Measurements from ENCODE around the gene PLCH2.

The PLCH2 gene

DNA sequence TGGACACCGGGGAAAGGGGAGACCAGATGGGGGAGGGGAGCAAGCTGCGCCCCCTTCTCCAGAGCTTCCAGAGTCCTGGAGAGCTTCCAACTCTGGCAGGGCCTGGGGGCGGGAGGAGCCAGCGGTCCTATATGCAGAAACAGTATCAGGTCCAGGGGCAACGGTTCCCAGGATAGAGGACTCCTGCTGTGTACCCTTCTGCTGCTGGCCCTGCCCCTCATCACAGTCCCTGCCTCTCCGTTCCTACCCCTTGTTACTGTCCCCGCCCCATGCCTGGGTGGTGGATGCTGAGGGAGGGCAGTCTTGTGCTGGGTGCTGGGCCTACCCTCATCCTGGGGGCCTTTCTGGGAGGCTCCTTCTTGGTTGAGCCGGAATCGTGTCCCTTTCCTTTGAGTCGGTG is 44.6 kb upstream of the PLCH2 start:
- H4K20me1 ChIP-seq (ENCODE audit: insufficient read depth) = no peaks in the 10 kb centered on the region
- H3K27me3 ChIP-seq (ENCODE audit: insufficient read depth, low read depth) = peaks cover 88% of the 10 kb centered on the region
- H3K36me3 ChIP-seq (ENCODE audit: insufficient read depth) = no peaks in the 10 kb centered on the region
- H3K79me2 ChIP-seq (ENCODE audit: insufficient read depth, low read depth) = no peaks in the 10 kb centered on the region
- H3K4me1 ChIP-seq (ENCODE audit: low read depth, poor library complexity, severe bottlenecking) = no peaks in the 10 kb centered on the region
- TF ChIP-seq, protein P1, sequence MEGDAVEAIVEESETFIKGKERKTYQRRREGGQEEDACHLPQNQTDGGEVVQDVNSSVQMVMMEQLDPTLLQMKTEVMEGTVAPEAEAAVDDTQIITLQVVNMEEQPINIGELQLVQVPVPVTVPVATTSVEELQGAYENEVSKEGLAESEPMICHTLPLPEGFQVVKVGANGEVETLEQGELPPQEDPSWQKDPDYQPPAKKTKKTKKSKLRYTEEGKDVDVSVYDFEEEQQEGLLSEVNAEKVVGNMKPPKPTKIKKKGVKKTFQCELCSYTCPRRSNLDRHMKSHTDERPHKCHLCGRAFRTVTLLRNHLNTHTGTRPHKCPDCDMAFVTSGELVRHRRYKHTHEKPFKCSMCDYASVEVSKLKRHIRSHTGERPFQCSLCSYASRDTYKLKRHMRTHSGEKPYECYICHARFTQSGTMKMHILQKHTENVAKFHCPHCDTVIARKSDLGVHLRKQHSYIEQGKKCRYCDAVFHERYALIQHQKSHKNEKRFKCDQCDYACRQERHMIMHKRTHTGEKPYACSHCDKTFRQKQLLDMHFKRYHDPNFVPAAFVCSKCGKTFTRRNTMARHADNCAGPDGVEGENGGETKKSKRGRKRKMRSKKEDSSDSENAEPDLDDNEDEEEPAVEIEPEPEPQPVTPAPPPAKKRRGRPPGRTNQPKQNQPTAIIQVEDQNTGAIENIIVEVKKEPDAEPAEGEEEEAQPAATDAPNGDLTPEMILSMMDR (conservative IDR thresholded peaks at IDR 0.05; ENCODE audit: low read depth, low read length) = no peak
- no peak overlapping the region for H3K27ac ChIP-seq
- no peak overlapping the region for H3K9ac ChIP-seq
- no peak overlapping the region for H2AFZ ChIP-seq (ENCODE audit: low read depth)
- no peak overlapping the region for H3K4me3 ChIP-seq (IDR thresholded peaks at IDR 0.05; ENCODE audit: insufficient read depth, low read depth, low read length)
- H3K4me2 ChIP-seq = no peak overlapping the region

DNA sequence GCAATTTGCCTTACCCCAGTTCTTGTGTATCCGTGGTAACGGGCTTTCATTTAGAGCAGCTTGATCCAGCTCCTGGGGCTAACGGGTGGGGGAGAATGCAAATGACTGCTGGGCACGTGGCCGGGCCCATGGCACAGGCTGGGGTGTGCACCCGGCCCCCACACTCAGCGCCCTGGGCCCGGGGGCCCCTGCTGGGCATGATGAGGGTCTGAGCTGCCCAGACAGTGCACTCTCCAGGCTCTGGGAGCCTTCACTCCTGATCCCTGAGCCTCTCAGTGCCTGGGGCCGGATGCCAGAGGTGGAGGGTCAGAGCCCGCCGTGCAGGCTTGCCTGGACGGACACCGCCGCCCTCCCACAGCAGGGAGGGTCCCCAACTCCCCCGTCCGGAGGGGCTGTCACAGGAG is 43.6 kb upstream of the PLCH2 start:
- Histone ChIP-seq H3K4me1 (ENCODE audit: low read depth, poor library complexity, severe bottlenecking) (no peaks in the 10 kb centered on the region), H3K4me2 (no peak overlapping the region), H4K20me1 (ENCODE audit: insufficient read depth) (no peaks in the 10 kb centered on the region), H3K27ac (no peak overlapping the region), H2AFZ (ENCODE audit: low read depth) (no peak overlapping the region), H3K27me3 (ENCODE audit: insufficient read depth, low read depth) (peaks cover 83% of the 10 kb centered on the region), H3K36me3 (ENCODE audit: insufficient read depth) (no peaks in the 10 kb centered on the region), H3K4me3 (IDR thresholded peaks at IDR 0.05; ENCODE audit: insufficient read depth, low read depth, low read length) (no peak overlapping the region), H3K79me2 (ENCODE audit: insufficient read depth, low read depth) (no peaks in the 10 kb centered on the region), H3K9ac (no peak overlapping the region)
- TF ChIP-seq, protein P1 (conservative IDR thresholded peaks at IDR 0.05; ENCODE audit: low read depth, low read length) = no peak

DNA sequence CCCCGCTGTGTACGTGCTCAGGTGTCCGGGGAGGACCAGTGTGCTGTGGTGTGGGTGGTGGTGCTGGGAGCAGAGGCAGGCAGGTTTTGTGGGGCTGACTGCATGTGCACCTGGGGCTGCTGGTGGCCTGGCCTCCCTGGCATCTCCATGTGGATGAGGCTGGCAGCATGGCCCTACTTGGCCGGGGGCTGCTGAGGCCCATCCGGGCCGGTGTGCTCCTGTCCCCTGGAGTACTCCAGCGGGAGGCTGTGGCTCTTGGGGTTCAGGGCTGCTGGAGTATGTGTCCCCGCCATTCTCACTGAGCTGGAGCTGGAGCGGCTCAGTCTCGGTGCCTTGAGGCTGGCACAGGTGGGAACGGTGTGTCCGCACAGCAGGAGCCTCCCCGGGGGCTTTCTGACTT is 42.9 kb upstream of the PLCH2 start:
- TF ChIP-seq, protein P1 (conservative IDR thresholded peaks at IDR 0.05; ENCODE audit: low read depth, low read length) = no peak
- H3K4me1 ChIP-seq (ENCODE audit: low read depth, poor library complexity, severe bottlenecking) = no peaks in the 10 kb centered on the region
- H3K27me3 ChIP-seq (ENCODE audit: insufficient read depth, low read depth) = peaks cover 81% of the 10 kb centered on the region
- no peaks in the 10 kb centered on the region for H3K79me2 ChIP-seq (ENCODE audit: insufficient read depth, low read depth)
- H3K27ac ChIP-seq = no peak overlapping the region
- H3K36me3 ChIP-seq (ENCODE audit: insufficient read depth) = no peaks in the 10 kb centered on the region
- no peak overlapping the region for H3K4me3 ChIP-seq (IDR thresholded peaks at IDR 0.05; ENCODE audit: insufficient read depth, low read depth, low read length)
- no peak overlapping the region for H2AFZ ChIP-seq (ENCODE audit: low read depth)
- H3K9ac ChIP-seq = no peak overlapping the region
- no peak overlapping the region for H3K4me2 ChIP-seq
- no peaks in the 10 kb centered on the region for H4K20me1 ChIP-seq (ENCODE audit: insufficient read depth)

DNA sequence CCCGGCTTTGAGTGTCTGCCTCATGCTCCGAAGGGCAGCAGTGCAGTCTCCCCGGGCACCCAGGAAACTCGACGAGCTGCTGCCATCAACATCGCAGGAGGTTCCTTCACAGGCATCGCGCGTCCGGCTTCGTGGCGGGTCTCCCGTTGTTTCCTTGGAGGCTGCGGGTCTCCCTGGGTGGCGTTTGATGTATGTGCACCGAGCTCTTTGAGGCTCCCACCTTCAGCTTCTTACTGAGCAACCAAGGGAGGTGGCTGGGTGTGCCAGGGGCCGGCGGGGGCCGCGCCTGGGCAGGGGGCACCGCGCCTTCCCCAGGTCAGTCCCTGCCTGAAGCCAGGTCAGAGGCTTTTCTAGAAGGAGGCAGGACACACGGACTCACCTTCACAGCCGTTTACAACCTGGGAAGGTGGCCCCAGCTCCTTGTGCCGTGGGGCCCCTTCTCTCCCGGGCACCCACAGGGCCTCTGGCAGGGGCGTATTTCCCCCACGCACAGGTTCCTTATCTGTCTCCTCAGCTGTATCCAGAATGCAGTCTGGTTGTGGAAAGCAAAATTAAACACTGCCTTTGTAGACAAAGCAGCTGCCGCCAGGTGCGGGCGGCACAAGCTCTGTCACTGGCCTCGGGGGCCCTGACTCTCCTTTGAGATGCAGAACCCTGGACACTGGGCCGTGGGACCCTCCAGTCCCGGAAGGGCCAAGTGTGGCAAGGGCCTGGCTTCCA is 42.0 kb upstream of the PLCH2 start:
- no peak overlapping the region for H3K9ac ChIP-seq
- H3K79me2 ChIP-seq (ENCODE audit: insufficient read depth, low read depth) = no peaks in the 10 kb centered on the region
- TF ChIP-seq, protein P1 (conservative IDR thresholded peaks at IDR 0.05; ENCODE audit: low read depth, low read length) = no peak
- peaks cover 6% of the 10 kb centered on the region for H3K4me1 ChIP-seq (ENCODE audit: low read depth, poor library complexity, severe bottlenecking)
- H2AFZ ChIP-seq (ENCODE audit: low read depth) = no peak overlapping the region
- H4K20me1 ChIP-seq (ENCODE audit: insufficient read depth) = no peaks in the 10 kb centered on the region
- H3K27me3 ChIP-seq (ENCODE audit: insufficient read depth, low read depth) = peaks cover 78% of the 10 kb centered on the region
- no peak overlapping the region for H3K4me3 ChIP-seq (IDR thresholded peaks at IDR 0.05; ENCODE audit: insufficient read depth, low read depth, low read length)
- H3K27ac ChIP-seq = no peak overlapping the region
- no peaks in the 10 kb centered on the region for H3K36me3 ChIP-seq (ENCODE audit: insufficient read depth)
- H3K4me2 ChIP-seq = no peak overlapping the region

Measured in KMS-11 (cell line).